Measurements from ENCODE around the gene SHB. TPM values are rescaled to one million over a fixed set of nuclear protein-coding genes. Genes with fewer than 3 reads are reported as not detected.
A peak's percentile ranks its signal among the peaks of the same experiment; 100 is the strongest.

SHB gene
- total RNA-seq, 2 experiments from 2014 or later, result 0.23 to 1.1 TPM

- Mint-ChIP-seq H3K36me3 (no peaks in the 10 kb centered on the region), H3K27ac (no peak overlapping the region), H3K4me3 (no peak overlapping the region), H3K9me3 (ENCODE audit: low read depth) (no peaks in the 10 kb centered on the region), H3K27me3 (peaks cover 15% of the 10 kb centered on the region), H3K4me1 (peaks cover 2% of the 10 kb centered on the region)
- DNase-seq (no peak), ATAC-seq (no peak)
- CTCF ChIA-PET, result no interaction called here
Observed at GRCh38 chr9:37979844-37980243, 89.2 kb downstream of the SHB start.

- Mint-ChIP-seq H3K4me3 (no peak overlapping the region), H3K4me1 (no peaks in the 10 kb centered on the region), H3K27ac (no peak overlapping the region), H3K9me3 (ENCODE audit: low read depth) (no peaks in the 10 kb centered on the region), H3K27me3 (peaks cover 15% of the 10 kb centered on the region), H3K36me3 (no peaks in the 10 kb centered on the region)
- no peak for ATAC-seq
- no peak for DNase-seq
- CTCF ChIA-PET, result interaction anchor here (1.2 to 1.4 kb wide), 2 partner anchors 13 to 90 kb away, joined by 3 read pairs; partner anchors contain the start of gene SHB
Observed at GRCh38 chr9:37978983-37979382, 90.0 kb downstream of the SHB start.

- CTCF ChIA-PET, result interaction anchor here (1.2 to 1.4 kb wide), 2 partner anchors 14 to 90 kb away, joined by 3 read pairs; partner anchors contain the start of gene SHB
- DNase-seq, result no peak
- peaks cover 15% of the 10 kb centered on the region for H3K27me3 Mint-ChIP-seq
- H3K4me1 Mint-ChIP-seq, result no peaks in the 10 kb centered on the region
- H3K36me3 Mint-ChIP-seq, result no peaks in the 10 kb centered on the region
- no peak overlapping the region for H3K27ac Mint-ChIP-seq
- no peaks in the 10 kb centered on the region for H3K9me3 Mint-ChIP-seq (ENCODE audit: low read depth)
- no peak for ATAC-seq
- H3K4me3 Mint-ChIP-seq, result no peak overlapping the region
Observed at GRCh38 chr9:37978481-37978864, 90.6 kb downstream of the SHB start.

- H3K27ac Mint-ChIP-seq, result no peak overlapping the region
- H3K9me3 Mint-ChIP-seq (ENCODE audit: low read depth), result no peaks in the 10 kb centered on the region
- H3K36me3 Mint-ChIP-seq, result no peaks in the 10 kb centered on the region
- no peak for DNase-seq
- CTCF ChIA-PET, result interaction anchor here (1.2 to 1.4 kb wide), 2 partner anchors 14 to 91 kb away, joined by 3 read pairs; partner anchors contain the start of gene SHB
- H3K4me3 Mint-ChIP-seq, result no peak overlapping the region
- peaks cover 15% of the 10 kb centered on the region for H3K27me3 Mint-ChIP-seq
- no peaks in the 10 kb centered on the region for H3K4me1 Mint-ChIP-seq
- no peak for ATAC-seq
Observed at GRCh38 chr9:37977851-37978480, 91.1 kb downstream of the SHB start.

GRCh38 chr9:37976714-37977477 lies 92.1 kb downstream of the SHB start:
- H3K4me1 Mint-ChIP-seq, result no peaks in the 10 kb centered on the region
- H3K27me3 Mint-ChIP-seq, result peaks cover 15% of the 10 kb centered on the region
- ATAC-seq, result no peak
- H3K4me3 Mint-ChIP-seq, result no peak overlapping the region
- H3K36me3 Mint-ChIP-seq, result no peaks in the 10 kb centered on the region
- CTCF ChIA-PET, result no interaction called here
- no peak for DNase-seq
- H3K27ac Mint-ChIP-seq, result no peak overlapping the region
- H3K9me3 Mint-ChIP-seq (ENCODE audit: low read depth), result no peaks in the 10 kb centered on the region

GRCh38 chr9:37975639-37976038 lies 93.4 kb downstream of the SHB start:
- no peak overlapping the region for H3K27ac Mint-ChIP-seq
- no peak for DNase-seq
- no peak overlapping the region for H3K4me3 Mint-ChIP-seq
- peaks cover 4% of the 10 kb centered on the region for H3K4me1 Mint-ChIP-seq
- H3K27me3 Mint-ChIP-seq, result peaks cover 15% of the 10 kb centered on the region
- H3K9me3 Mint-ChIP-seq (ENCODE audit: low read depth), result no peaks in the 10 kb centered on the region
- CTCF ChIA-PET, result no interaction called here
- no peak for ATAC-seq
- no peaks in the 10 kb centered on the region for H3K36me3 Mint-ChIP-seq

GRCh38 chr9:37974506-37975173 lies 94.4 kb downstream of the SHB start:
- ATAC-seq, result no peak
- Mint-ChIP-seq H3K36me3 (no peaks in the 10 kb centered on the region), H3K27me3 (peaks cover 10% of the 10 kb centered on the region)

GRCh38 chr9:37972351-37972848 lies 96.6 kb downstream of the SHB start:
- Mint-ChIP-seq H3K27me3 (peaks cover 2% of the 10 kb centered on the region), H3K4me3 (no peak overlapping the region), H3K36me3 (no peaks in the 10 kb centered on the region), H3K4me1 (peaks cover 4% of the 10 kb centered on the region), H3K9me3 (ENCODE audit: low read depth) (no peaks in the 10 kb centered on the region), H3K27ac (no peak overlapping the region)
- CTCF ChIA-PET, result no interaction called here
- DNase-seq (no peak), ATAC-seq (peak; percentile 23)

More at GRCh38 chr9:37974506-37975173, 94.4 kb downstream of the SHB start:
- CTCF ChIA-PET, result no interaction called here
- Mint-ChIP-seq H3K9me3 (ENCODE audit: low read depth) (no peaks in the 10 kb centered on the region), H3K4me3 (no peak overlapping the region), H3K27ac (no peak overlapping the region), H3K4me1 (peaks cover 4% of the 10 kb centered on the region)
- no peak for DNase-seq

GRCh38 chr9:37971691-37972090 lies 97.3 kb downstream of the SHB start:
- ATAC-seq, result no peak
- CTCF ChIA-PET, result no interaction called here

GRCh38 chr9:37971108-37971459 lies 97.9 kb downstream of the SHB start:
- Mint-ChIP-seq H3K9me3 (ENCODE audit: low read depth) (no peaks in the 10 kb centered on the region), H3K36me3 (no peaks in the 10 kb centered on the region), H3K4me3 (no peak overlapping the region), H3K27ac (no peak overlapping the region), H3K4me1 (peaks cover 9% of the 10 kb centered on the region), H3K27me3 (no peaks in the 10 kb centered on the region)
- CTCF ChIA-PET, result no interaction called here
- ATAC-seq (no peak), DNase-seq (no peak)

More at GRCh38 chr9:37971691-37972090, 97.3 kb downstream of the SHB start:
- Mint-ChIP-seq H3K36me3 (no peaks in the 10 kb centered on the region), H3K9me3 (ENCODE audit: low read depth) (no peaks in the 10 kb centered on the region), H3K27ac (no peak overlapping the region), H3K4me3 (no peak overlapping the region), H3K27me3 (peaks cover 2% of the 10 kb centered on the region), H3K4me1 (peaks cover 5% of the 10 kb centered on the region)
- DNase-seq, result no peak

GRCh38 chr9:37970301-37971107 lies 98.5 kb downstream of the SHB start:
- no peaks in the 10 kb centered on the region for H3K27me3 Mint-ChIP-seq
- H3K9me3 Mint-ChIP-seq (ENCODE audit: low read depth), result no peaks in the 10 kb centered on the region
- H3K36me3 Mint-ChIP-seq, result no peaks in the 10 kb centered on the region
- DNase-seq, result no peak
- peaks cover 15% of the 10 kb centered on the region for H3K4me1 Mint-ChIP-seq
- CTCF ChIA-PET, result no interaction called here
- no peak overlapping the region for H3K4me3 Mint-ChIP-seq
- H3K27ac Mint-ChIP-seq, result no peak overlapping the region
- no peak for ATAC-seq

- H3K27me3 Mint-ChIP-seq, result no peaks in the 10 kb centered on the region
- no peak for DNase-seq
- no peak overlapping the region for H3K27ac Mint-ChIP-seq
- H3K4me3 Mint-ChIP-seq, result no peak overlapping the region
- ATAC-seq, result no peak
- H3K9me3 Mint-ChIP-seq (ENCODE audit: low read depth), result no peaks in the 10 kb centered on the region
- CTCF ChIA-PET, result no interaction called here
- no peaks in the 10 kb centered on the region for H3K36me3 Mint-ChIP-seq
- H3K4me1 Mint-ChIP-seq, result peaks cover 21% of the 10 kb centered on the region
Observed at GRCh38 chr9:37969558-37970300, 99.3 kb downstream of the SHB start.
